DOHH2 (cell line): ENCODE measurements around the gene APOL3.

Experiments used
- H3F3A ChIP-seq: fragments of 200-600 bp; sonication (generic), shearing (Covaris generic); 2 replicates; pipeline ENCODE4 v1.6.0; 2016; ENCODE audit warnings: antibody characterized with exemption, mild to moderate bottlenecking; ENCODE audit not compliant: control insufficient read depth, insufficient read depth
- H3K27ac ChIP-seq: fragments of 200-600 bp; sonication (generic); 2 replicates; pipeline ENCODE4 v1.5.1; 2014; ENCODE audit warnings: low read depth, mild to moderate bottlenecking, low read length, moderate library complexity
- H3K27me3 ChIP-seq: fragments of 200-600 bp; sonication (generic); 2 replicates; pipeline ENCODE4 v1.6.1; 2014; ENCODE audit warnings: mild to moderate bottlenecking, low read length, mixed read lengths; ENCODE audit not compliant: control insufficient read depth
- H3K36me3 ChIP-seq: fragments of 200-600 bp; sonication (generic); 2 replicates; pipeline ENCODE4 v1.6.1; 2014; ENCODE audit warnings: mild to moderate bottlenecking, low read length, moderate library complexity, mixed read lengths; ENCODE audit not compliant: control insufficient read depth
- H3K4me1 ChIP-seq: fragments of 200-600 bp; sonication (generic); 2 replicates; pipeline ENCODE4 v1.6.1; 2014; ENCODE audit warnings: mild to moderate bottlenecking, low read length, mixed read lengths; ENCODE audit not compliant: control insufficient read depth
- H3K4me2 ChIP-seq: fragments of 200-600 bp; sonication (generic); 2 replicates; pipeline ENCODE4 v1.6.0; 2014; ENCODE audit warnings: mild to moderate bottlenecking, low read length, moderate library complexity
- H3K4me3 ChIP-seq: fragments of 200-600 bp; sonication (generic); 2 replicates; pipeline ENCODE4 v1.5.1; 2014; ENCODE audit warnings: mild to moderate bottlenecking, low read length, mixed read lengths
- H3K79me2 ChIP-seq: fragments of 200-600 bp; sonication (generic); 2 replicates; pipeline ENCODE4 v1.6.1; 2014; ENCODE audit warnings: mild to moderate bottlenecking, low read length, mixed read lengths; ENCODE audit not compliant: control insufficient read depth
- H3K9me2 ChIP-seq: fragments of 200-600 bp; sonication (generic); replicated peaks from 2 replicates; pipeline ENCODE4 v1.6.1; 2014; ENCODE audit warnings: mild to moderate bottlenecking, low read length, mixed read lengths; ENCODE audit not compliant: control insufficient read depth
- H3K9me3 ChIP-seq: fragments of 200-600 bp; sonication (generic); 2 replicates; pipeline ENCODE4 v1.6.1; 2014; ENCODE audit warnings: antibody characterized with exemption, low read length, mixed read lengths; ENCODE audit not compliant: control insufficient read depth, insufficient read depth
- H4K20me1 ChIP-seq: fragments of 200-600 bp; sonication (generic); 2 replicates; pipeline ENCODE4 v1.6.0; 2014; ENCODE audit warnings: low read depth, mild to moderate bottlenecking, antibody characterized with exemption, low read length, moderate library complexity; ENCODE audit not compliant: control insufficient read depth, insufficient read depth
- CTCF ChIP-seq: fragments of 200-600 bp; sonication (generic); IDR thresholded peaks from one replicate; pipeline ENCODE4 v1.5.1; 2014; ENCODE audit warnings: antibody characterized with exemption, mild to moderate bottlenecking, low read depth, low read length; ENCODE audit not compliant: poor library complexity, severe bottlenecking
- EZH2phosphoT487 ChIP-seq: fragments of 200-600 bp; sonication (generic); IDR thresholded peaks from 2 replicates; pipeline ENCODE4 v1.6.1; 2017; ENCODE audit warnings: borderline replicate concordance, mild to moderate bottlenecking, antibody characterized with exemption, low read length, moderate library complexity, mixed read lengths

Gene APOL3

GRCh38 chr22:36131907-36132306, 28.6 kb downstream of the APOL3 start:
- no peak for TF ChIP-seq CTCF
- TF ChIP-seq EZH2phosphoT487: no peak
- H3K9me3 ChIP-seq: no peaks in the 10 kb centered on the region
- no peaks in the 10 kb centered on the region for H3K4me1 ChIP-seq
- H4K20me1 ChIP-seq: no peaks in the 10 kb centered on the region
- H3K27ac ChIP-seq: no peak overlapping the region
- no peaks in the 10 kb centered on the region for H3F3A ChIP-seq
- H3K36me3 ChIP-seq: no peaks in the 10 kb centered on the region
- no peak overlapping the region for H3K4me2 ChIP-seq
- H3K79me2 ChIP-seq: no peaks in the 10 kb centered on the region
- no peak overlapping the region for H3K4me3 ChIP-seq
- H3K27me3 ChIP-seq: peaks cover 13% of the 10 kb centered on the region
- no peaks in the 10 kb centered on the region for H3K9me2 ChIP-seq

GRCh38 chr22:36129486-36130388, 30.8 kb downstream of the APOL3 start:
- H3K9me3 ChIP-seq: no peaks in the 10 kb centered on the region
- no peak for TF ChIP-seq CTCF
- no peak for TF ChIP-seq EZH2phosphoT487
- no peak overlapping the region for H3K4me2 ChIP-seq
- no peaks in the 10 kb centered on the region for H3F3A ChIP-seq
- H4K20me1 ChIP-seq: no peaks in the 10 kb centered on the region
- no peak overlapping the region for H3K4me3 ChIP-seq
- H3K79me2 ChIP-seq: no peaks in the 10 kb centered on the region
- H3K9me2 ChIP-seq: no peaks in the 10 kb centered on the region
- H3K27me3 ChIP-seq: peaks cover 10% of the 10 kb centered on the region
- H3K4me1 ChIP-seq: no peaks in the 10 kb centered on the region
- H3K36me3 ChIP-seq: no peaks in the 10 kb centered on the region
- H3K27ac ChIP-seq: no peak overlapping the region

- Histone ChIP-seq H3K27ac (no peak overlapping the region), H4K20me1 (no peaks in the 10 kb centered on the region), H3K9me2 (no peaks in the 10 kb centered on the region), H3K79me2 (no peaks in the 10 kb centered on the region), H3K9me3 (no peaks in the 10 kb centered on the region), H3K36me3 (no peaks in the 10 kb centered on the region), H3K4me2 (no peak overlapping the region), H3F3A (no peaks in the 10 kb centered on the region), H3K4me3 (no peak overlapping the region), H3K4me1 (peaks cover 3% of the 10 kb centered on the region), H3K27me3 (peaks cover 10% of the 10 kb centered on the region)
- no peak for TF ChIP-seq CTCF
- no peak for TF ChIP-seq EZH2phosphoT487
Observed at GRCh38 chr22:36129071-36129470, 31.5 kb downstream of the APOL3 start.
